HUES48 (cell line): ENCODE data around the gene FXYD3.
"Not testable (repeated sequence)": the region's sequence is repeated elsewhere in the genome, so short reads cannot be mapped to it uniquely, and the experiment has no call there.

Source experiments
- H3K27ac ChIP-seq: one replicate; pipeline ENCODE4 v1.7.0; 2013; ENCODE audit warnings: low read depth, low read length, inconsistent platforms
- H3K27me3 ChIP-seq: 2 replicates; pipeline ENCODE4 v1.6.1; 2013; ENCODE audit warnings: mild to moderate bottlenecking, low read length; ENCODE audit not compliant: control insufficient read depth, insufficient read depth
- H3K36me3 ChIP-seq: 2 replicates; pipeline ENCODE4 v1.6.1; 2013; ENCODE audit warnings: low read length; ENCODE audit not compliant: control insufficient read depth, insufficient read depth
- H3K4me1 ChIP-seq: 2 replicates; pipeline ENCODE4 v1.6.1; 2013; ENCODE audit warnings: mild to moderate bottlenecking, low read length; ENCODE audit not compliant: control insufficient read depth, insufficient read depth
- H3K4me3 ChIP-seq: 2 replicates; pipeline ENCODE4 v1.5.1; 2013; ENCODE audit warnings: mild to moderate bottlenecking, low read depth, low read length
- H3K9ac ChIP-seq: 2 replicates; pipeline ENCODE4 v1.6.1; 2013; ENCODE audit warnings: mild to moderate bottlenecking, low read depth, low read length, moderate library complexity
- H3K9me3 ChIP-seq: 2 replicates; pipeline ENCODE4 v1.6.1; 2013; ENCODE audit warnings: low read length; ENCODE audit not compliant: control insufficient read depth, insufficient read depth

FXYD3 gene

GRCh38 chr19:35098413-35099049 lies 17.1 kb upstream of the FXYD3 start:
- Histone ChIP-seq H3K27ac (no peak overlapping the region), H3K4me1 (no peaks in the 10 kb centered on the region), H3K4me3 (no peak overlapping the region), H3K36me3 (no peaks in the 10 kb centered on the region), H3K9me3 (no peaks in the 10 kb centered on the region), H3K9ac (no peak overlapping the region), H3K27me3 (no peaks in the 10 kb centered on the region)

DNA sequence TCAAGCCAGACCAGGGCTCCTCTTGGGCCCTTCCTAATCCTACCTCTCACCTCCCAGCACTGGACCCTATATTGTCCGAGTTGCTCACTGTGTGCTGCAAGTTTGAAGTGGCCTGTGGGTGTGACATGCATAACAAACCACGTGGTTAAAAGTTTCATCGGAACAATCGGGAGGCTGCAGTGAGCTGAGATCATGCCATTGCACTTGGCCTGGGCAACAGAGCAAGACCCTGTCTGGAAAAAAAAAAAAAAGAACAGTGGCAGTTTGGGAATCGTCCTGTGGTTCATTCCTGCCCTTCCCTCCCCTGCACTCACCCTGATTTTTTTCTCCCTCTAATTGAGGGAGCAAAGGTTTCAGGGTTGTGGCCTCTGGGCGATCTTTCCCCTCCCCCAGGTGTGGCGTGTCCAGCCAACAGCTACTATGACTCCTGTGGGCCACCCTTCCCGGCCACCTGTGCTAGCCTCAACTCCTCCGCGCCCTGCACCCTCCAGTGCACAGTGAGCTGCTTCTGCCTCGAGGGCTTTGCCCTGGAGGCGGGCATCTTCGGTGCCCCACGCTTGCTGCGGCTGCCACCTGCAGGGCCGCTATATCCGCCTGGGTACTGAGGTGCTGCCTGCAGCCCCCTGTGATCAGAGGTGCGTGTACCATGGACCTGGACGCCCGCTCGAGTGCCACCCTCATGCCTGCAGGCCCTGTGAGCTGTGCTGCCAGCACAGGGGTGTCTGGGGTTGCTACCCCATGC lies 16.3 kb upstream of the FXYD3 start:
- Histone ChIP-seq H3K27me3 (no peaks in the 10 kb centered on the region), H3K4me1 (no peaks in the 10 kb centered on the region), H3K27ac (no peak overlapping the region)

GRCh38 chr19:35099897-35100275 lies 15.7 kb upstream of the FXYD3 start:
- no peaks in the 10 kb centered on the region for H3K27me3 ChIP-seq
- no peak overlapping the region for H3K27ac ChIP-seq
- no peaks in the 10 kb centered on the region for H3K9me3 ChIP-seq
- H3K9ac ChIP-seq: no peak overlapping the region
- no peaks in the 10 kb centered on the region for H3K4me1 ChIP-seq
- no peak overlapping the region for H3K4me3 ChIP-seq
- no peaks in the 10 kb centered on the region for H3K36me3 ChIP-seq

More for the DNA sequence above, 16.3 kb upstream of the FXYD3 start:
- Histone ChIP-seq H3K9ac (no peak overlapping the region), H3K4me3 (no peak overlapping the region), H3K36me3 (no peaks in the 10 kb centered on the region), H3K9me3 (no peaks in the 10 kb centered on the region)

DNA sequence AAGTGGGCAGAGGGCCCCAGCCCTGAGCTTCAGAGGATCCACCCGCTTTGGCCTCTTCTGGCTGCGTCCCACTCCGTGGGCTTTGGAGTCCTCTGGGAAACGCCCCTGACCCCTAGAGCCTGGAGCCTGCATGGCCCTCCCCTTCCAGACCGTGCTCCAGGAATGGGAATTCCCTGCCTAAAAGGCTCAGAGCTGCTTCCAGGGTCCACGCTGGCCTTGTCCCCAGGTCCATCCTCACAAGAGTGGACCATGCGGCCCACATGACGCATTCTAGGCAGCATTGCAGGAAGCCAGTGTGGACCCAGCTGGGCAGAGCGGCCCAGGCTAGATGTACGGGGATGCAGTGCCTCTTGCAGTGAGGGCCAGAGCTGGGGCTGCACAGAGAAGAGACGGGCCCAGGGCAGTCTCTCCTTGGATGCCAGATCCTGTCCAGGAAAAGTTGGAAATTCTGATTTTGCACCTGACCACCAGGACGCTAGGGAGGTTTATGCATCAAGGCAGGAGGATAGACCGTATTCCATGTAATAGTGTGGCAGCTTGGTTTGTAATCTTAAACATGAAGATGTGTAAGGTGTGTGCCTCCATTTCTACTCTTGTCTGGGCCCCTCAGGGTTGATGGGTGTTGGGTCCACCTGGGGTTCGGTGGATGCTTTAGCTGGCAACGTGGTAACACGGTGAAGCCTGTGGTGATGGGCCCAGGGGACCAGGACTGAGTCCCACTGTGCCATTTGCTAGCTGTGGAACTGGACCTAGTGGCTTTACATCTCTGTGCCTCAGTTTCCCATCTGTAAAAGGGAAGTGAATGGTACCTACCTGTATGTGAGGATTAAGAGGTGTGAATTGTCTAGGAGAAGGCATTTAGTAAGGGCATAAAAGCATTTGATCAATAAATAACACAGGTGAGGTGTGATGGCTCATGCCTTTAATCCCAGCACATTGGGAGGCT lies 14.8 kb upstream of the FXYD3 start:
- Histone ChIP-seq H3K9ac (no peak overlapping the region), H3K4me3 (no peak overlapping the region), H3K27me3 (no peaks in the 10 kb centered on the region), H3K27ac (no peak overlapping the region), H3K9me3 (no peaks in the 10 kb centered on the region), H3K36me3 (no peaks in the 10 kb centered on the region), H3K4me1 (no peaks in the 10 kb centered on the region)

DNA sequence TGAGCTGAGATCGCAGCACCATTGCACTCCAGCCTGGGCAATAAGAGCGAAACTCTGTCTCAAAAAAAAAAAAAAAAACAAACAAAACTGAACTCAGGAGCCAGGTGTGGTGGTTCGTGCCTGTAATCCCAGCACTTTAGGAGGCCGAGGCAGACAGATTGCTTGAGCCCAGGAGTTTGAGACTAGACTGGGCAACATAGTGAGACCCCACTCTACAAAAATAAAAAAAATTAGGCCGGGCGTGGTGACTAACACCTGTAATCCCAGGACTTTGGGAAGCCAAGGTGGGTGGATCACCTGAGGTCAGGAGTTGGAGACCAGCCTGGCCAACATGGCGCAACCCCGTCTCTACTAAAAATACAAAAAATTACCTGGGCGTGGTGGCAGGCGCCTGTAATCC lies 13.7 kb upstream of the FXYD3 start:
- not testable (repeated sequence) for H3K9ac ChIP-seq, H3K27ac ChIP-seq, H3K4me3 ChIP-seq, H3K36me3 ChIP-seq, H3K9me3 ChIP-seq, H3K27me3 ChIP-seq, H3K4me1 ChIP-seq

DNA sequence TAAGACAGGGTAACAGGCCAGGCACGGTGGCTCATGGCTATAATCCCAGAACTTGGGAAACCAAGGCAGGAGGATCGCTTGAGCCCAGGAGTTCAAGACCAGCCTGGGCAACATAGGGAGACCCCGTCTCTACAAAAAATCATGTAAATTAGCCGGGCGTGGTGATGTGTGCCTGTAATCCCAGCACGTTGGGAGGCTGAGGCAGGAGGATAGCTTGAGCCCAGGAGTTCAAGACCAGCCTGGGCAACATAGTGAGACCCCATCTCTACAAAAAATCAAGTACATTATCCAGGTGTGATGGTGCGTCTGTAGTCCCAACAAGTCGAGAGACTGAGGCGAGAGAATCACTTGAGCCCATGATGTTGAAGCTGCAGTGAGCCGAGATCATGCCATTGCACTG lies 12.0 kb upstream of the FXYD3 start:
- H3K27ac ChIP-seq, H3K4me3 ChIP-seq, H3K9ac ChIP-seq, H3K4me1 ChIP-seq, H3K27me3 ChIP-seq, H3K36me3 ChIP-seq, H3K9me3 ChIP-seq: not testable (repeated sequence)

- Histone ChIP-seq H3K4me1 (no peaks in the 10 kb centered on the region), H3K9me3 (no peaks in the 10 kb centered on the region), H3K27me3 (no peaks in the 10 kb centered on the region), H3K9ac (no peak overlapping the region), H3K4me3 (no peak overlapping the region), H3K27ac (no peak overlapping the region), H3K36me3 (no peaks in the 10 kb centered on the region)
Observed at GRCh38 chr19:35104361-35104760, 11.3 kb upstream of the FXYD3 start.

DNA sequence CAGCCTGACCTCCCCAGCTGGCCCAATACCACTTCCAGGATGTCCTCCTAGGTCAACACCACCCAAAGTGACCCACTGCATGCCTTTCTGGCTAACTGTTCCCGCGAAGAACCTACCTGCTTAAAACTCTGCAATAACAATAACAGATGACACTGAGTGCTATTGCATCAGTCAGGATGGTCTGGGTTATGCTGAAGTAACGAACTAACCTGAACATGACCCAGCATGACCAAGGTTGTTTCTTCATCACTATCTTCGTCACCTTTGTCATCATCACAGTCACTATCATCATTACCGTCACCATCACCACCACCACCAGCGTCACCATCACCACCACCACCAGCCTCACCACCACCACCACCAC lies 10.6 kb upstream of the FXYD3 start:
- Histone ChIP-seq H3K27me3 (no peaks in the 10 kb centered on the region), H3K4me3 (no peak overlapping the region), H3K27ac (no peak overlapping the region), H3K4me1 (peaks cover 3% of the 10 kb centered on the region), H3K9ac (no peak overlapping the region), H3K36me3 (no peaks in the 10 kb centered on the region), H3K9me3 (no peaks in the 10 kb centered on the region)

- no peak overlapping the region for H3K27ac ChIP-seq
- no peak overlapping the region for H3K9ac ChIP-seq
- no peaks in the 10 kb centered on the region for H3K27me3 ChIP-seq
- no peak overlapping the region for H3K4me3 ChIP-seq
- H3K4me1 ChIP-seq: peaks cover 3% of the 10 kb centered on the region
- no peaks in the 10 kb centered on the region for H3K9me3 ChIP-seq
- no peaks in the 10 kb centered on the region for H3K36me3 ChIP-seq
Observed at GRCh38 chr19:35105411-35106290, 10.0 kb upstream of the FXYD3 start.

- Histone ChIP-seq H3K9me3 (no peaks in the 10 kb centered on the region), H3K4me1 (peaks cover 3% of the 10 kb centered on the region), H3K4me3 (no peak overlapping the region), H3K9ac (no peak overlapping the region), H3K27ac (no peak overlapping the region), H3K27me3 (no peaks in the 10 kb centered on the region), H3K36me3 (no peaks in the 10 kb centered on the region)
Observed at GRCh38 chr19:35106291-35106583, 9.4 kb upstream of the FXYD3 start.
